SK-N-SH treated with all-trans-retinoic acid at 6 μM for 48 hours (cell line): ENCODE data around the gene NSMF.

ENCODE experiments used
- GLIS3 ChIP-seq: fragments of 250-450 bp; sonication (Bioruptor Pico); IDR thresholded peaks from 2 replicates; pipeline ENCODE4 v1.5.0; 2020; ENCODE audit warnings: mild to moderate bottlenecking, moderate library complexity
- RARB ChIP-seq: fragments of 250-450 bp; sonication (Bioruptor Pico); IDR thresholded peaks from 2 replicates; pipeline ENCODE4 v1.8.0; 2021; ENCODE audit warnings: mild to moderate bottlenecking, moderate library complexity
- SNAI2 ChIP-seq: fragments of 250-450 bp; sonication (Bioruptor Pico); IDR thresholded peaks from 2 replicates; pipeline ENCODE4 v1.5.0; 2020; ENCODE audit warnings: mild to moderate bottlenecking, moderate library complexity
- ZNF565 ChIP-seq: fragments of 450-650 bp; formaldehyde crosslinking; conservative IDR thresholded peaks from 2 replicates; pipeline ENCODE4 v1.5.0; 2020; ENCODE audit warnings: low read depth, mild to moderate bottlenecking, moderate library complexity
- TF ChIP-seq, protein P1 (sequence below): fragments of 250-450 bp; sonication (Bioruptor Pico); IDR thresholded peaks from 2 replicates; pipeline ENCODE4 v1.5.0; 2020; ENCODE audit warnings: mild to moderate bottlenecking, moderate library complexity
- TF ChIP-seq, protein P2 (sequence below): fragments of 250-450 bp; sonication (Bioruptor Pico); IDR thresholded peaks from 2 replicates; pipeline ENCODE4 v1.5.1; 2021; ENCODE audit warnings: mild to moderate bottlenecking, moderate library complexity
- TF ChIP-seq, protein P3 (sequence below): fragments of 250-450 bp; sonication (Bioruptor Pico); IDR thresholded peaks from 2 replicates; pipeline ENCODE4 v1.8.0; 2020; ENCODE audit warnings: mild to moderate bottlenecking, moderate library complexity, borderline replicate concordance

DNA sequence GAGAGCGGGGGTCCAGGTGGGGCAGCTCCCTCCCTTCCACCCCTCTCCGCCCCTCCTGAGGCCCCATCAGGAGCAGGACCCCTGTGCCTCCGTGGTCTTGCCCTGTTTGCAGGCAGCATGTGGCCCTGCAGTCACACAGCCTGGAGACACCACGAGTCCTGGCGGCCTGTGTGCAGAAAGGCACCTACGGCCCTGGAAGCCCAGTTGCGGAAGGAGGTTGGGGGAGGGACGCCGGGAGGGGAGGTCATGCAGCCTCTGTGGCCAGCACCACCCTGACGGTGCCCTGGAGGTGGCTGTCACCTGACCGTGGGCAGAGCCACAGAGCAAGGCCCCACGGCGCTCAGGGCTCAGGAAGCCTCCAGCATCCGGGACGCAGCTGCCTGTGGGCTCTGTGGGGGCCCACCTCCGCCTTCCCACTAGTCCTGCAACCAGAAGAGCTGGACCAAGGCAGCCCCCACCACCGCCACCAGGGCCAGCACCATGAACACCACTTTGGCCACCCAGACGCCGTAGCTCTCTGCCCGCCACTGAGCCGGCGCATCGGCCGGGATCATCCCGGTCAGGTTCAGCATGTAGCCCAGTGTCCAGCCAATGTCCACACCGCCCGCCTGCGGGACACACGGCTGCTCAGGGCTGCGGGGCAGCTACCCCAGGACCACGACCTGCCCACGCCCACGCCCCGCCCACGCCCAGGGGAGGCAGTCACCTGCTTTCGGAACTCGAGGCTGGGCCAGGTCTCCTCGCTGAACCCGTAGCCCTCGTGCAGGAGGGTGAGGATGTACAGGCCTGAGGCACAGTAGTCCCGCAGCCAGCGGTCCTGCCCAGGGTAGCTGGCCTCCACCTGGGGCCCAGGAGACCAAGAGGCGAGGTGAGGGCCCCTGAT, 24.4 kb downstream of the NSMF start:
- no peak for TF ChIP-seq SNAI2 (CRISPR knock-in tag)
- TF ChIP-seq GLIS3 (CRISPR knock-in tag), result no peak
- no peak for TF ChIP-seq RARB (CRISPR knock-in tag)
- TF ChIP-seq, protein P1, sequence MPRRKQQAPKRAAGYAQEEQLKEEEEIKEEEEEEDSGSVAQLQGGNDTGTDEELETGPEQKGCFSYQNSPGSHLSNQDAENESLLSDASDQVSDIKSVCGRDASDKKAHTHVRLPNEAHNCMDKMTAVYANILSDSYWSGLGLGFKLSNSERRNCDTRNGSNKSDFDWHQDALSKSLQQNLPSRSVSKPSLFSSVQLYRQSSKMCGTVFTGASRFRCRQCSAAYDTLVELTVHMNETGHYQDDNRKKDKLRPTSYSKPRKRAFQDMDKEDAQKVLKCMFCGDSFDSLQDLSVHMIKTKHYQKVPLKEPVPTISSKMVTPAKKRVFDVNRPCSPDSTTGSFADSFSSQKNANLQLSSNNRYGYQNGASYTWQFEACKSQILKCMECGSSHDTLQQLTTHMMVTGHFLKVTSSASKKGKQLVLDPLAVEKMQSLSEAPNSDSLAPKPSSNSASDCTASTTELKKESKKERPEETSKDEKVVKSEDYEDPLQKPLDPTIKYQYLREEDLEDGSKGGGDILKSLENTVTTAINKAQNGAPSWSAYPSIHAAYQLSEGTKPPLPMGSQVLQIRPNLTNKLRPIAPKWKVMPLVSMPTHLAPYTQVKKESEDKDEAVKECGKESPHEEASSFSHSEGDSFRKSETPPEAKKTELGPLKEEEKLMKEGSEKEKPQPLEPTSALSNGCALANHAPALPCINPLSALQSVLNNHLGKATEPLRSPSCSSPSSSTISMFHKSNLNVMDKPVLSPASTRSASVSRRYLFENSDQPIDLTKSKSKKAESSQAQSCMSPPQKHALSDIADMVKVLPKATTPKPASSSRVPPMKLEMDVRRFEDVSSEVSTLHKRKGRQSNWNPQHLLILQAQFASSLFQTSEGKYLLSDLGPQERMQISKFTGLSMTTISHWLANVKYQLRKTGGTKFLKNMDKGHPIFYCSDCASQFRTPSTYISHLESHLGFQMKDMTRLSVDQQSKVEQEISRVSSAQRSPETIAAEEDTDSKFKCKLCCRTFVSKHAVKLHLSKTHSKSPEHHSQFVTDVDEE (CRISPR knock-in tag), result no peak
- no peak for TF ChIP-seq ZNF565 (CRISPR knock-in tag)
- TF ChIP-seq, protein P2, sequence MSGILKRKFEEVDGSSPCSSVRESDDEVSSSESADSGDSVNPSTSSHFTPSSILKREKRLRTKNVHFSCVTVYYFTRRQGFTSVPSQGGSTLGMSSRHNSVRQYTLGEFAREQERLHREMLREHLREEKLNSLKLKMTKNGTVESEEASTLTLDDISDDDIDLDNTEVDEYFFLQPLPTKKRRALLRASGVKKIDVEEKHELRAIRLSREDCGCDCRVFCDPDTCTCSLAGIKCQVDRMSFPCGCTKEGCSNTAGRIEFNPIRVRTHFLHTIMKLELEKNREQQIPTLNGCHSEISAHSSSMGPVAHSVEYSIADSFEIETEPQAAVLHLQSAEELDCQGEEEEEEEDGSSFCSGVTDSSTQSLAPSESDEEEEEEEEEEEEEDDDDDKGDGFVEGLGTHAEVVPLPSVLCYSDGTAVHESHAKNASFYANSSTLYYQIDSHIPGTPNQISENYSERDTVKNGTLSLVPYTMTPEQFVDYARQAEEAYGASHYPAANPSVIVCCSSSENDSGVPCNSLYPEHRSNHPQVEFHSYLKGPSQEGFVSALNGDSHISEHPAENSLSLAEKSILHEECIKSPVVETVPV (CRISPR knock-in tag), result no peak
- TF ChIP-seq, protein P3, sequence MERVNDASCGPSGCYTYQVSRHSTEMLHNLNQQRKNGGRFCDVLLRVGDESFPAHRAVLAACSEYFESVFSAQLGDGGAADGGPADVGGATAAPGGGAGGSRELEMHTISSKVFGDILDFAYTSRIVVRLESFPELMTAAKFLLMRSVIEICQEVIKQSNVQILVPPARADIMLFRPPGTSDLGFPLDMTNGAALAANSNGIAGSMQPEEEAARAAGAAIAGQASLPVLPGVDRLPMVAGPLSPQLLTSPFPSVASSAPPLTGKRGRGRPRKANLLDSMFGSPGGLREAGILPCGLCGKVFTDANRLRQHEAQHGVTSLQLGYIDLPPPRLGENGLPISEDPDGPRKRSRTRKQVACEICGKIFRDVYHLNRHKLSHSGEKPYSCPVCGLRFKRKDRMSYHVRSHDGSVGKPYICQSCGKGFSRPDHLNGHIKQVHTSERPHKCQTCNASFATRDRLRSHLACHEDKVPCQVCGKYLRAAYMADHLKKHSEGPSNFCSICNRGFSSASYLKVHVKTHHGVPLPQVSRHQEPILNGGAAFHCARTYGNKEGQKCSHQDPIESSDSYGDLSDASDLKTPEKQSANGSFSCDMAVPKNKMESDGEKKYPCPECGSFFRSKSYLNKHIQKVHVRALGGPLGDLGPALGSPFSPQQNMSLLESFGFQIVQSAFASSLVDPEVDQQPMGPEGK (CRISPR knock-in tag), result no peak
